Globus pallidus (tissue), 1 donor: ENCODE results near the gene DDA1.

Experiments used
- DNase-seq: peaks from one replicate; pipeline ENCODE4 v3.0.0-alpha.2; 2015; ENCODE audit warnings: low spot score

Gene DDA1

GRCh38 chr19:17329366-17330261 is 20.3 kb downstream of the DDA1 start:
- DNase-seq, result no peak

- no peak for DNase-seq
Observed at GRCh38 chr19:17330262-17331044, 21.1 kb downstream of the DDA1 start.

- DNase-seq, result no peak
Observed at GRCh38 chr19:17331045-17331558, 21.7 kb downstream of the DDA1 start.

- DNase-seq, result no peak
Observed at GRCh38 chr19:17332360-17332676, 23.0 kb downstream of the DDA1 start.

GRCh38 chr19:17332677-17333581 is 23.6 kb downstream of the DDA1 start:
- DNase-seq, result no peak

- no peak for DNase-seq
Observed at GRCh38 chr19:17333611-17334413, 24.4 kb downstream of the DDA1 start.

GRCh38 chr19:17334414-17335409 is 25.3 kb downstream of the DDA1 start, which contains the start of gene ANO8:
ANO8 (minus strand) TSS chr19:17334855; CDS start chr19:17334670, 185 bp downstream.
- peak; percentile 93 for DNase-seq

GRCh38 chr19:17335575-17335974 is 26.2 kb downstream of the DDA1 start:
- DNase-seq, result no peak

- peak; percentile 98 for DNase-seq
Observed at GRCh38 chr19:17336872-17337674, 27.7 kb downstream of the DDA1 start, which contains the start of gene GTPBP3. GTPBP3 (plus strand) TSS chr19:17337553; CDS start chr19:17337612, 59 bp downstream.

GRCh38 chr19:17337675-17338432 is 28.5 kb downstream of the DDA1 start:
- no peak for DNase-seq

GRCh38 chr19:17338433-17339078 is 29.2 kb downstream of the DDA1 start:
- DNase-seq, result no peak

GRCh38 chr19:17339088-17339741 is 29.9 kb downstream of the DDA1 start:
- DNase-seq, result no peak

GRCh38 chr19:17340302-17340870 is 31.0 kb downstream of the DDA1 start:
- no peak for DNase-seq

GRCh38 chr19:17340871-17341357 is 31.6 kb downstream of the DDA1 start:
- DNase-seq, result no peak

- DNase-seq, result no peak
Observed at GRCh38 chr19:17341386-17341785, 32.0 kb downstream of the DDA1 start.

- DNase-seq, result no peak
Observed at GRCh38 chr19:17341845-17342244, 32.5 kb downstream of the DDA1 start.
